ENCODE results near the gene G3BP2. TPM values are rescaled to one million over a fixed set of nuclear protein-coding genes. Genes with fewer than 3 reads are reported as not detected.
A peak's percentile ranks its signal among the peaks of the same experiment; 100 is the strongest.

The G3BP2 gene
- total RNA-seq, 8 experiments from 2014 or later, result 137 to 245 (median 178) TPM

GRCh38 chr4:75655562-75655961 is 17.6 kb downstream of the G3BP2 start:
- Histone ChIP-seq H3K4me1 (replicated peaks in 1 of 2) (no peaks in the 10 kb centered on the region), H3K27ac (no peak overlapping the region), H3K4me3 (no peak overlapping the region)
- in situ Hi-C loops (cut with MboI; ENCODE audit: low pct_unique_long_range_greater_than_20kb in 2 of 9, low sequenced_read_pairs in 9 of 9, unreplicated experiment in 9 of 9), result loop anchor here in 1 of 9 experiments (25.0 kb wide), 1 partner anchor 132 kb away; no protein-coding TSS in a partner anchor
- 63 to 100% (median 100%) methylated on average over 1 to 2 of the region's 2 CpGs; no CpG with 5 or more reads in 1 of the 10 experiments for WGBS, 10 experiments
- no peak for ATAC-seq (replicated peaks in 6 of 8)

GRCh38 chr4:75654905-75655304 is 18.3 kb downstream of the G3BP2 start:
- Histone ChIP-seq H3K4me3 (no peak overlapping the region), H3K27ac (no peak overlapping the region), H3K4me1 (replicated peaks in 1 of 2) (no peaks in the 10 kb centered on the region)
- in situ Hi-C loops (cut with MboI; ENCODE audit: low pct_unique_long_range_greater_than_20kb in 2 of 9, low sequenced_read_pairs in 9 of 9, unreplicated experiment in 9 of 9), result loop anchor here in 1 of 9 experiments (25.0 kb wide), 1 partner anchor 132 kb away; no protein-coding TSS in a partner anchor
- ATAC-seq (replicated peaks in 6 of 8), result no peak
- 86 to 100% (median 100%) methylated on average over 1 of the region's 1 CpG; no CpG with 5 or more reads in 4 of the 10 experiments for WGBS, 10 experiments

GRCh38 chr4:75653845-75654503 is 19.2 kb downstream of the G3BP2 start:
- WGBS, 10 experiments, result 67 to 100% (median 89%) methylated on average over 1 to 2 of the region's 2 CpGs; no CpG with 5 or more reads in 2 of the 10 experiments
- Histone ChIP-seq H3K4me1 (replicated peaks in 1 of 2) (no peaks in the 10 kb centered on the region), H3K4me3 (no peak overlapping the region), H3K27ac (no peak overlapping the region)
- peak in 3 of 8 experiments; percentile 23 to 74 (median 56) for ATAC-seq (replicated peaks in 6 of 8)
- in situ Hi-C loops (cut with MboI; ENCODE audit: low pct_unique_long_range_greater_than_20kb in 2 of 9, low sequenced_read_pairs in 9 of 9, unreplicated experiment in 9 of 9), result loop anchor here in 1 of 9 experiments (25.0 kb wide), 1 partner anchor 133 kb away; no protein-coding TSS in a partner anchor

GRCh38 chr4:75644095-75644494 is 29.1 kb downstream of the G3BP2 start:
- ATAC-seq (replicated peaks in 6 of 8), result no peak
- no peak overlapping the region for H3K4me3 ChIP-seq
- H3K4me1 ChIP-seq (replicated peaks in 1 of 2), result no peaks in the 10 kb centered on the region
- in situ Hi-C loops (cut with MboI; ENCODE audit: low pct_unique_long_range_greater_than_20kb in 2 of 9, low sequenced_read_pairs in 9 of 9, unreplicated experiment in 9 of 9), result no loop called here
- 72 to 97% (median 85%) methylated on average over 1 to 4 of the region's 4 CpGs; no CpG with 5 or more reads in 1 of the 10 experiments for WGBS, 10 experiments
- H3K27ac ChIP-seq, result no peak overlapping the region

- in situ Hi-C loops (cut with MboI; ENCODE audit: low pct_unique_long_range_greater_than_20kb in 2 of 9, low sequenced_read_pairs in 9 of 9, unreplicated experiment in 9 of 9), result no loop called here
- no peak for ATAC-seq (replicated peaks in 6 of 8)
- Histone ChIP-seq H3K4me1 (replicated peaks in 1 of 2) (no peaks in the 10 kb centered on the region), H3K4me3 (no peak overlapping the region), H3K27ac (no peak overlapping the region)
- 28 to 100% (median 81%) methylated on average over 1 to 3 of the region's 3 CpGs for WGBS, 10 experiments
These were observed 29.6 kb downstream of the G3BP2 start for GRCh38 chr4:75643651-75644050.

GRCh38 chr4:75639124-75639695 is 34.0 kb downstream of the G3BP2 start:
- 81 to 100% (median 99%) methylated on average over 1 to 7 of the region's 7 CpGs; no CpG with 5 or more reads in 2 of the 10 experiments for WGBS, 10 experiments
- Histone ChIP-seq H3K27ac (no peak overlapping the region), H3K4me3 (no peak overlapping the region), H3K4me1 (replicated peaks in 1 of 2) (no peaks in the 10 kb centered on the region)
- no peak for ATAC-seq (replicated peaks in 6 of 8)
- in situ Hi-C loops (cut with MboI; ENCODE audit: low pct_unique_long_range_greater_than_20kb in 2 of 9, low sequenced_read_pairs in 9 of 9, unreplicated experiment in 9 of 9), result no loop called here

GRCh38 chr4:75637827-75638226 is 35.4 kb downstream of the G3BP2 start:
- in situ Hi-C loops (cut with MboI; ENCODE audit: low pct_unique_long_range_greater_than_20kb in 2 of 9, low sequenced_read_pairs in 9 of 9, unreplicated experiment in 9 of 9), result no loop called here
- H3K27ac ChIP-seq, result no peak overlapping the region
- ATAC-seq (replicated peaks in 6 of 8), result no peak

GRCh38 chr4:75637176-75637575 is 36.0 kb downstream of the G3BP2 start:
- Histone ChIP-seq H3K4me3 (no peak overlapping the region), H3K4me1 (replicated peaks in 1 of 2) (no peaks in the 10 kb centered on the region), H3K27ac (no peak overlapping the region)
- in situ Hi-C loops (cut with MboI; ENCODE audit: low pct_unique_long_range_greater_than_20kb in 2 of 9, low sequenced_read_pairs in 9 of 9, unreplicated experiment in 9 of 9), result no loop called here
- WGBS, 10 experiments, result 13 to 100% (median 65%) methylated on average over 1 of the region's 1 CpG; no CpG with 5 or more reads in 4 of the 10 experiments
- ATAC-seq (replicated peaks in 6 of 8), result peak in 2 of 8 experiments; percentile 13 to 27

More at GRCh38 chr4:75637827-75638226, 35.4 kb downstream of the G3BP2 start:
- Histone ChIP-seq H3K4me1 (replicated peaks in 1 of 2) (no peaks in the 10 kb centered on the region), H3K4me3 (no peak overlapping the region)
- 100% methylated on average over 1 of the region's 1 CpG; no CpG with 5 or more reads in 6 of the 10 experiments for WGBS, 10 experiments

- Histone ChIP-seq H3K4me3 (no peak overlapping the region), H3K27ac (no peak overlapping the region), H3K4me1 (replicated peaks in 1 of 2) (peaks cover 0 to 4% of the 10 kb centered on the region in 2 donors)
- in situ Hi-C loops (cut with MboI; ENCODE audit: low pct_unique_long_range_greater_than_20kb in 2 of 9, low sequenced_read_pairs in 9 of 9, unreplicated experiment in 9 of 9), result no loop called here
- WGBS, 10 experiments, result 10 to 100% (median 69%) methylated on average over 1 to 2 of the region's 2 CpGs; no CpG with 5 or more reads in 3 of the 10 experiments
- no peak for ATAC-seq (replicated peaks in 6 of 8)
These were observed 38.3 kb downstream of the G3BP2 start for GRCh38 chr4:75634951-75635350.

- Histone ChIP-seq H3K4me1 (replicated peaks in 1 of 2) (peaks cover 0 to 7% of the 10 kb centered on the region in 2 donors), H3K27ac (no peak overlapping the region), H3K4me3 (no peak overlapping the region)
- in situ Hi-C loops (cut with MboI; ENCODE audit: low pct_unique_long_range_greater_than_20kb in 2 of 9, low sequenced_read_pairs in 9 of 9, unreplicated experiment in 9 of 9), result no loop called here
- 40 to 75% (median 63%) methylated on average over 1 to 3 of the region's 3 CpGs; no CpG with 5 or more reads in 6 of the 10 experiments for WGBS, 10 experiments
- ATAC-seq (replicated peaks in 6 of 8), result no peak
These were observed 38.9 kb downstream of the G3BP2 start for GRCh38 chr4:75634281-75634680.

- in situ Hi-C loops (cut with MboI; ENCODE audit: low pct_unique_long_range_greater_than_20kb in 2 of 9, low sequenced_read_pairs in 9 of 9, unreplicated experiment in 9 of 9), result no loop called here
- 42 to 100% (median 68%) methylated on average over 1 to 2 of the region's 2 CpGs; no CpG with 5 or more reads in 2 of the 10 experiments for WGBS, 10 experiments
These were observed 39.4 kb downstream of the G3BP2 start for GRCh38 chr4:75633846-75634245.

GRCh38 chr4:75630937-75631329 is 42.3 kb downstream of the G3BP2 start:
- in situ Hi-C loops (cut with MboI; ENCODE audit: low pct_unique_long_range_greater_than_20kb in 2 of 9, low sequenced_read_pairs in 9 of 9, unreplicated experiment in 9 of 9), result no loop called here
- WGBS, 10 experiments, result 27 to 69% (median 42%) methylated on average over 3 to 7 of the region's 9 CpGs; no CpG with 5 or more reads in 2 of the 10 experiments
- Histone ChIP-seq H3K27ac (peak overlapping the region in 1 of 2 donors; percentile 22), H3K4me3 (peak overlapping the region; percentile 50 to 74 (median 58)), H3K4me1 (replicated peaks in 1 of 2) (peaks cover 0 to 8% of the 10 kb centered on the region in 2 donors)
- peak in 1 of 8 experiments; percentile 6 for ATAC-seq (replicated peaks in 6 of 8)

More at GRCh38 chr4:75633846-75634245, 39.4 kb downstream of the G3BP2 start:
- no peak overlapping the region for H3K4me3 ChIP-seq
- H3K4me1 ChIP-seq (replicated peaks in 1 of 2), result peaks cover 0 to 8% of the 10 kb centered on the region in 2 donors
- ATAC-seq (replicated peaks in 6 of 8), result no peak
- H3K27ac ChIP-seq, result no peak overlapping the region

All from motor neuron (in vitro differentiated cells).